ENCODE measurements around the gene BRF1.

DNA sequence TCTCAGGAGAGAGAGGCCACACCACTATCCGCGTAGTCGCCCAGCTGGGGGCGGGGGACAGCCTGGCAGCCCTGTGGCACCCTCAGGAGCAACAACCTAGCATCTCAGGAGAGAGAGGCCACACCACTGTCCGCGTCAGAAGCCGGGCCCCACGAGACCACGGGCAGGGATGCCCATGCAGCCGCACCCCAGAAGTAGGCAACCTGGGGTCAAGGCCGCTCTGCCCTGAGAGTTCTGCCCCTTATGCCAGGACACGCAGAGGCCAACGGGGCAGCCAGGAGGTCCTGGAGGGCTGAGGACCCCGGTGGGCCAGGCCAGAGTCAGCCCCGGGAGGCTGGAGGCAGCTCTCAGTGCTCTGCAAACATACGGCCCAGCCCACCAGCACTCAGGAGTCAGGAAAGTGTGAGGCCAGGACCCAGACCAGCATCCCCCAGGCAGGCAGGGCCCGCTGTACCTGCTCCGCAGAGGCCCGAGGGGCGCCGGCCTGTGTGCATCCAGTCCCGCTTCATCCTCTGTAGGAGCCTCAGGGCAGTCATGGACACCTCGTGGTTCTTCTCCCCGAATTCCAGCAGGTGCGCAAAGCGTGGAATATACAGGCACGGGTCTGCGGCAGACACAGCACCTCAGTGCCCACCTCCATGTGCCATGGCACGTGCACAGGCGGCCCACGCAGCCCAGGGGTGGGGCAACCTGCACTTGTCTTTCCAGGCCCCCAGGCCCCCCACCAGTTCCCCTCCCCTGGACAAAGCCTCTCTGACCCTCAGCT is 59.8 kb downstream of the BRF1 start:
- TF ChIP-seq, protein P1, sequence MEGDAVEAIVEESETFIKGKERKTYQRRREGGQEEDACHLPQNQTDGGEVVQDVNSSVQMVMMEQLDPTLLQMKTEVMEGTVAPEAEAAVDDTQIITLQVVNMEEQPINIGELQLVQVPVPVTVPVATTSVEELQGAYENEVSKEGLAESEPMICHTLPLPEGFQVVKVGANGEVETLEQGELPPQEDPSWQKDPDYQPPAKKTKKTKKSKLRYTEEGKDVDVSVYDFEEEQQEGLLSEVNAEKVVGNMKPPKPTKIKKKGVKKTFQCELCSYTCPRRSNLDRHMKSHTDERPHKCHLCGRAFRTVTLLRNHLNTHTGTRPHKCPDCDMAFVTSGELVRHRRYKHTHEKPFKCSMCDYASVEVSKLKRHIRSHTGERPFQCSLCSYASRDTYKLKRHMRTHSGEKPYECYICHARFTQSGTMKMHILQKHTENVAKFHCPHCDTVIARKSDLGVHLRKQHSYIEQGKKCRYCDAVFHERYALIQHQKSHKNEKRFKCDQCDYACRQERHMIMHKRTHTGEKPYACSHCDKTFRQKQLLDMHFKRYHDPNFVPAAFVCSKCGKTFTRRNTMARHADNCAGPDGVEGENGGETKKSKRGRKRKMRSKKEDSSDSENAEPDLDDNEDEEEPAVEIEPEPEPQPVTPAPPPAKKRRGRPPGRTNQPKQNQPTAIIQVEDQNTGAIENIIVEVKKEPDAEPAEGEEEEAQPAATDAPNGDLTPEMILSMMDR (IDR thresholded peaks at IDR 0.05), result no peak
- TF ChIP-seq POLR2AphosphoS5 (IDR thresholded peaks at IDR 0.05; ENCODE audit: low read depth, low read length), result no peak
- no peak for TF ChIP-seq NRF1 (IDR thresholded peaks at IDR 0.05; ENCODE audit: low read depth, low read length)
- no peak for TF ChIP-seq SIN3A (IDR thresholded peaks at IDR 0.05; ENCODE audit: borderline replicate concordance, low read depth, low read length)
- no peak for TF ChIP-seq TAF1 (IDR thresholded peaks at IDR 0.05; ENCODE audit: borderline replicate concordance, low read depth, low read length)
- no peak for TF ChIP-seq JUND (IDR thresholded peaks at IDR 0.05)
- no peak for TF ChIP-seq USF2 (IDR thresholded peaks at IDR 0.05; ENCODE audit: borderline replicate concordance, low read depth, low read length)
- TF ChIP-seq, protein P2, sequence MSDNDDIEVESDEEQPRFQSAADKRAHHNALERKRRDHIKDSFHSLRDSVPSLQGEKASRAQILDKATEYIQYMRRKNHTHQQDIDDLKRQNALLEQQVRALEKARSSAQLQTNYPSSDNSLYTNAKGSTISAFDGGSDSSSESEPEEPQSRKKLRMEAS (IDR thresholded peaks at IDR 0.05; ENCODE audit: low read depth), result no peak
- no peak for TF ChIP-seq GATA2 (CRISPR knock-in tag; IDR thresholded peaks at IDR 0.05)

Data from SK-N-SH (cell line).